Measurements from ENCODE around the gene SHBG. TPM values are rescaled to one million over a fixed set of nuclear protein-coding genes. Genes with fewer than 3 reads are reported as not detected.

Gene SHBG
- total RNA-seq, 1 experiment from 2014 or later, result 0.35 TPM

GRCh38 chr17:7626307-7626706 lies 3.6 kb upstream of the SHBG start:
- Mint-ChIP-seq H3K27ac (ENCODE audit: low read depth, unreplicated experiment) (peak overlapping the region; percentile 93), H3K9me3 (ENCODE audit: unreplicated experiment) (no peaks in the 10 kb centered on the region)

GRCh38 chr17:7626956-7627249 lies 3.0 kb upstream of the SHBG start:
- intact Hi-C loops (cut with micrococcal nuclease), result no loop called here
- Mint-ChIP-seq H3K4me3 (ENCODE audit: unreplicated experiment) (peak overlapping the region; percentile 84), H3K36me3 (ENCODE audit: insufficient read depth, unreplicated experiment) (peaks cover 14% of the 10 kb centered on the region), H3K27me3 (ENCODE audit: insufficient read depth, unreplicated experiment) (no peaks in the 10 kb centered on the region), H3K9me3 (ENCODE audit: unreplicated experiment) (no peaks in the 10 kb centered on the region), H3K27ac (ENCODE audit: low read depth, unreplicated experiment) (peak overlapping the region; percentile 93), H3K4me1 (ENCODE audit: insufficient read depth, unreplicated experiment) (no peaks in the 10 kb centered on the region)
- no TSS peak for BruUV-seq (replicated peaks)
- DNase-seq (ENCODE audit: unreplicated experiment), result no peak
- no peak for TF ChIP-seq CTCF (IDR thresholded peaks at IDR 0.05; ENCODE audit: unreplicated experiment)
- ChIA-PET CTCF (interaction anchor here (0.5 to 2.0 kb wide), 7 partner anchors 12 to 100 kb away, joined by 3 to 10 read pairs (median 4); partner anchors contain the start of genes FXR2, TP53 and WRAP53), POLR2A (interaction anchor here (0.5 to 12.8 kb wide), 12 partner anchors 9 to 90 kb away, joined by 3 to 208 read pairs (median 3); partner anchors contain the start of genes FXR2, SOX15, TP53 and WRAP53)

More at GRCh38 chr17:7626307-7626706, 3.6 kb upstream of the SHBG start:
- DNase-seq (ENCODE audit: unreplicated experiment), result no peak
- POLR2A ChIA-PET, result interaction anchor here (0.5 to 12.8 kb wide), 8 partner anchors 11 to 91 kb away, joined by 3 to 208 read pairs (median 6); partner anchors contain the start of genes FXR2, SOX15, TP53 and WRAP53
- intact Hi-C loops (cut with micrococcal nuclease), result no loop called here
- peaks cover 14% of the 10 kb centered on the region for H3K36me3 Mint-ChIP-seq (ENCODE audit: insufficient read depth, unreplicated experiment)
- H3K4me1 Mint-ChIP-seq (ENCODE audit: insufficient read depth, unreplicated experiment), result no peaks in the 10 kb centered on the region
- BruUV-seq (replicated peaks), result TSS peak; percentile 86
- CTCF ChIA-PET, result interaction anchor here (0.6 to 2.0 kb wide), 4 partner anchors 11 to 61 kb away, joined by 4 to 10 read pairs (median 6); partner anchors contain the start of genes FXR2, TP53 and WRAP53
- no peaks in the 10 kb centered on the region for H3K27me3 Mint-ChIP-seq (ENCODE audit: insufficient read depth, unreplicated experiment)
- TF ChIP-seq CTCF (IDR thresholded peaks at IDR 0.05; ENCODE audit: unreplicated experiment), result no peak
- H3K4me3 Mint-ChIP-seq (ENCODE audit: unreplicated experiment), result peak overlapping the region; percentile 84

GRCh38 chr17:7627250-7628121 lies 2.4 kb upstream of the SHBG start, which contains the start of gene SAT2:
Gene SAT2 (minus strand): TSS chr17:7627821. CDS start chr17:7627635, 186 bp downstream.
- no peaks in the 10 kb centered on the region for H3K27me3 Mint-ChIP-seq (ENCODE audit: insufficient read depth, unreplicated experiment)
- H3K36me3 Mint-ChIP-seq (ENCODE audit: insufficient read depth, unreplicated experiment), result peaks cover 14% of the 10 kb centered on the region
- intact Hi-C loops (cut with micrococcal nuclease), result no loop called here
- no peaks in the 10 kb centered on the region for H3K9me3 Mint-ChIP-seq (ENCODE audit: unreplicated experiment)
- DNase-seq (ENCODE audit: unreplicated experiment), result peak; percentile 95
- ChIA-PET CTCF (interaction anchor here (0.5 to 2.0 kb wide), 16 partner anchors 10 to 217 kb away, joined by 3 to 10 read pairs (median 4); partner anchors contain the start of genes FXR2, MPDU1, SOX15 and TP53), POLR2A (interaction anchor here (0.5 to 12.8 kb wide), 20 partner anchors 8 to 915 kb away, joined by 3 to 208 read pairs (median 3); partner anchors contain the start of genes FXR2, POLR2A, SOX15 and TP53)
- H3K4me3 Mint-ChIP-seq (ENCODE audit: unreplicated experiment), result peak within 1 kb of the TSS; percentile 84
- no peaks in the 10 kb centered on the region for H3K4me1 Mint-ChIP-seq (ENCODE audit: insufficient read depth, unreplicated experiment)
- no peak for TF ChIP-seq CTCF (IDR thresholded peaks at IDR 0.05; ENCODE audit: unreplicated experiment)
- peak within 1 kb of the TSS; percentile 93 for H3K27ac Mint-ChIP-seq (ENCODE audit: low read depth, unreplicated experiment)
- no TSS peak for BruUV-seq (replicated peaks)

All from MCF 10A (cell line).